PFSK-1 (cell line): ENCODE measurements around the gene LHX4.

Experiments used
- FOXP2 ChIP-seq: optimal IDR thresholded peaks from 2 replicates; pipeline ENCODE3; 2011; ENCODE audit warnings: borderline replicate concordance, control low read depth, inconsistent platforms; ENCODE audit not compliant: insufficient read depth; ENCODE audit errors: extremely low read length, extremely low read depth
- POLR2AphosphoS5 ChIP-seq: IDR thresholded peaks from 2 replicates; pipeline ENCODE4 v1.6.1; 2012; ENCODE audit warnings: low read depth, mild to moderate bottlenecking, control low read depth, low read length, moderate library complexity
- SIN3A ChIP-seq: IDR thresholded peaks from 2 replicates; pipeline ENCODE4 v1.6.1; 2012; ENCODE audit warnings: mild to moderate bottlenecking, low read length, moderate library complexity, borderline replicate concordance; ENCODE audit not compliant: insufficient read depth
- TAF1 ChIP-seq: IDR thresholded peaks from 2 replicates; pipeline ENCODE4 v1.6.1; 2012; ENCODE audit warnings: low read length, control low read depth, borderline replicate concordance; ENCODE audit not compliant: insufficient read depth
- TF ChIP-seq, protein P1 (sequence below), 2 experiments: IDR thresholded peaks; 2 replicates each; pipeline versions ENCODE4 v1.6.1 to v1.8.0; 2011 to 2012; ENCODE audit warnings: low read depth in 2 of 2, low read length in 2 of 2, control low read depth in 1 of 2, inconsistent platforms in 1 of 2, mild to moderate bottlenecking in 1 of 2, moderate library complexity in 1 of 2; ENCODE audit not compliant: insufficient read depth in 1 of 2

Gene LHX4

GRCh38 chr1:180265201-180265600 is 35.1 kb downstream of the LHX4 start:
- TF ChIP-seq SIN3A (no peak), POLR2AphosphoS5 (no peak), TAF1 (no peak), FOXP2 (no peak)
- TF ChIP-seq, protein P1, sequence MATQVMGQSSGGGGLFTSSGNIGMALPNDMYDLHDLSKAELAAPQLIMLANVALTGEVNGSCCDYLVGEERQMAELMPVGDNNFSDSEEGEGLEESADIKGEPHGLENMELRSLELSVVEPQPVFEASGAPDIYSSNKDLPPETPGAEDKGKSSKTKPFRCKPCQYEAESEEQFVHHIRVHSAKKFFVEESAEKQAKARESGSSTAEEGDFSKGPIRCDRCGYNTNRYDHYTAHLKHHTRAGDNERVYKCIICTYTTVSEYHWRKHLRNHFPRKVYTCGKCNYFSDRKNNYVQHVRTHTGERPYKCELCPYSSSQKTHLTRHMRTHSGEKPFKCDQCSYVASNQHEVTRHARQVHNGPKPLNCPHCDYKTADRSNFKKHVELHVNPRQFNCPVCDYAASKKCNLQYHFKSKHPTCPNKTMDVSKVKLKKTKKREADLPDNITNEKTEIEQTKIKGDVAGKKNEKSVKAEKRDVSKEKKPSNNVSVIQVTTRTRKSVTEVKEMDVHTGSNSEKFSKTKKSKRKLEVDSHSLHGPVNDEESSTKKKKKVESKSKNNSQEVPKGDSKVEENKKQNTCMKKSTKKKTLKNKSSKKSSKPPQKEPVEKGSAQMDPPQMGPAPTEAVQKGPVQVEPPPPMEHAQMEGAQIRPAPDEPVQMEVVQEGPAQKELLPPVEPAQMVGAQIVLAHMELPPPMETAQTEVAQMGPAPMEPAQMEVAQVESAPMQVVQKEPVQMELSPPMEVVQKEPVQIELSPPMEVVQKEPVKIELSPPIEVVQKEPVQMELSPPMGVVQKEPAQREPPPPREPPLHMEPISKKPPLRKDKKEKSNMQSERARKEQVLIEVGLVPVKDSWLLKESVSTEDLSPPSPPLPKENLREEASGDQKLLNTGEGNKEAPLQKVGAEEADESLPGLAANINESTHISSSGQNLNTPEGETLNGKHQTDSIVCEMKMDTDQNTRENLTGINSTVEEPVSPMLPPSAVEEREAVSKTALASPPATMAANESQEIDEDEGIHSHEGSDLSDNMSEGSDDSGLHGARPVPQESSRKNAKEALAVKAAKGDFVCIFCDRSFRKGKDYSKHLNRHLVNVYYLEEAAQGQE (IDR thresholded peaks at IDR 0.05; ENCODE audit: insufficient read depth in 1 of 2, low read depth in 2 of 2, low read length in 2 of 2) = no peak

DNA sequence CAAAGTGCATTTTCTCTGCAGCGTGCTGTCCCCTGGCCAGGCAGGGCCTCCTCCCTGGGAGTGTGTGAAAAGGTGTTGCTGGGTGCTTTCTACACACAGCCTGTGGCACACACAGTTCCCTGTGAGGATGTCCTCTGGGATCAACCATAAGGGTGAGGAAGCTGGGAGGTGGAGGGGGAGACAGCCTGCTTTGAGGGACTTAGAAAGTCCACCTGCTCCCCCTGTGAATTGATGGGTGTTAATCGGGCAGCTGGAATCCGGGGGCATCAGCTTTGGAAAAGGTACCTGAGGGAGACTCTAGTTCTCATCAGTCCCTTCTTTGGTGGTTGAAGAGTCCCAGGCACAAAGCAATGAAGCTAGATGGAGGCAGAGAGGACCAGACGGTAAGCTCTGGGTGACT is 35.8 kb downstream of the LHX4 start:
- no peak for TF ChIP-seq POLR2AphosphoS5
- TF ChIP-seq, protein P1 (IDR thresholded peaks at IDR 0.05; ENCODE audit: insufficient read depth in 1 of 2, low read depth in 2 of 2, low read length in 2 of 2) = no peak
- TF ChIP-seq FOXP2 = no peak
- TF ChIP-seq TAF1 = no peak
- TF ChIP-seq SIN3A = no peak

GRCh38 chr1:180266275-180267210 is 36.5 kb downstream of the LHX4 start:
- TF ChIP-seq, protein P1 (IDR thresholded peaks at IDR 0.05; ENCODE audit: insufficient read depth in 1 of 2, low read depth in 2 of 2, low read length in 2 of 2) = no peak
- TF ChIP-seq FOXP2 = no peak
- no peak for TF ChIP-seq POLR2AphosphoS5
- TF ChIP-seq SIN3A = no peak
- no peak for TF ChIP-seq TAF1

DNA sequence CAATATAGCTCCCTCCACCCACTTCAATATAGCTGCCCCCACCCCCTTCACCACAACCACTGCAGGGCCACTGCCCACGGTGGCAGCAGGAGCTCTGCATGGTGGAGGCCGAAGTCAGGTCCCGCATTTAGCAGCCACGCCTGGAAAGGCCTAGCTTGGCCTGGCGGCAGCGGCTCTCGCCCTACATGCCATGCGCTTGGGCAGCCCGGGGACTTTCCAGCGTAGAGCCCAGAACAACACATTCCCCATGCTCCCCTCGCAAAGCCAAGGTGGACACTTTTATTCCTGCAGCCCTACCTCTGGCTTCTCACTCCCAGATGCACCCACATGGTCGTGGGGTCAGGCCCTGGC is 37.1 kb downstream of the LHX4 start:
- TF ChIP-seq TAF1 (no peak), SIN3A (no peak), FOXP2 (no peak), POLR2AphosphoS5 (no peak)
- TF ChIP-seq, protein P1 (IDR thresholded peaks at IDR 0.05; ENCODE audit: insufficient read depth in 1 of 2, low read depth in 2 of 2, low read length in 2 of 2) = no peak
